Measurements from ENCODE around the gene NAT9. TPM values are rescaled to one million over a fixed set of nuclear protein-coding genes. Genes with fewer than 3 reads are reported as not detected.
A peak's percentile ranks its signal among the peaks of the same experiment; 100 is the strongest.

NAT9 gene
- total RNA-seq, 3 donors from 2014 or later: 35.8 to 40.6 (median 39.8) TPM

DNA sequence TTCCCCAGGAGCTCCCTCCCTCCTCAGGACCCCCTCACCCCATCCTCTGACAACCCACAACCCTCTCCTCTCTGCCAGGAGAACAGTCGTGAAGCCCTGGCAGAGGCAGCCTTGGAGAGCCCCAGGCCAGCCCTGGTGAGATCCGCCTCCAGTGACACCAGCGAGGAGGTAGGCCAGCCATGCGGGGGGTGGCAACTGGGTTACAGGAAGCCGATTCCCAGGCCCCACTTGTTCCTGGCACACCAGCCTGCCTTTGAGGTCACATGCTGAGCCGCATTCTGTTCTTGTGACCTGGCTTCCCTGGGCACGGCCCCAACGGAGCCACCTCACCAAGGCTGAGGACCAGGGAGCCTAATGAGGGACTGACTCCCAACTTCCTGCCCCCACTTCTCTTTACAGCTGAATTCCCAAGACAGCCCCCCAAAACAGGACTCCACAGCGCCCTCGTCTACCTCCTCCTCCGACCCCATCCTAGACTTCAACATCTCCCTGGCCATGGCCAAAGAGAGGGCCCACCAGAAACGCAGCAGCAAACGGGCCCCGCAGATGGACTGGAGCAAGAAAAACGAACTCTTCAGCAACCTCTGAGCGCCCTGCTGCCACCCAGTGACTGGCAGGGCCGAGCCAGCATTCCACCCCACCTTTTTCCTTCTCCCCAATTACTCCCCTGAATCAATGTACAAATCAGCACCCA is 7.9 kb downstream of the NAT9 start:
- TF ChIP-seq, protein P1, sequence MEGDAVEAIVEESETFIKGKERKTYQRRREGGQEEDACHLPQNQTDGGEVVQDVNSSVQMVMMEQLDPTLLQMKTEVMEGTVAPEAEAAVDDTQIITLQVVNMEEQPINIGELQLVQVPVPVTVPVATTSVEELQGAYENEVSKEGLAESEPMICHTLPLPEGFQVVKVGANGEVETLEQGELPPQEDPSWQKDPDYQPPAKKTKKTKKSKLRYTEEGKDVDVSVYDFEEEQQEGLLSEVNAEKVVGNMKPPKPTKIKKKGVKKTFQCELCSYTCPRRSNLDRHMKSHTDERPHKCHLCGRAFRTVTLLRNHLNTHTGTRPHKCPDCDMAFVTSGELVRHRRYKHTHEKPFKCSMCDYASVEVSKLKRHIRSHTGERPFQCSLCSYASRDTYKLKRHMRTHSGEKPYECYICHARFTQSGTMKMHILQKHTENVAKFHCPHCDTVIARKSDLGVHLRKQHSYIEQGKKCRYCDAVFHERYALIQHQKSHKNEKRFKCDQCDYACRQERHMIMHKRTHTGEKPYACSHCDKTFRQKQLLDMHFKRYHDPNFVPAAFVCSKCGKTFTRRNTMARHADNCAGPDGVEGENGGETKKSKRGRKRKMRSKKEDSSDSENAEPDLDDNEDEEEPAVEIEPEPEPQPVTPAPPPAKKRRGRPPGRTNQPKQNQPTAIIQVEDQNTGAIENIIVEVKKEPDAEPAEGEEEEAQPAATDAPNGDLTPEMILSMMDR (IDR thresholded peaks at IDR 0.05): no peak
- no peak for ATAC-seq
- peaks cover 21% of the 10 kb centered on the region for H3K4me1 ChIP-seq (ENCODE audit: low read depth)
- DNase-seq: no peak
- no peaks in the 10 kb centered on the region for H3K36me3 ChIP-seq (ENCODE audit: low read depth)
- no peak overlapping the region for H3K4me3 ChIP-seq
- intact Hi-C loops (cut with DNase I, micrococcal nuclease): no loop called here
- no peaks in the 10 kb centered on the region for H3K9me3 ChIP-seq

- TF ChIP-seq, protein P1 (IDR thresholded peaks at IDR 0.05): no peak
- Histone ChIP-seq H3K4me3 (no peak overlapping the region), H3K9me3 (no peaks in the 10 kb centered on the region), H3K4me1 (ENCODE audit: low read depth) (peaks cover 32% of the 10 kb centered on the region), H3K36me3 (ENCODE audit: low read depth) (no peaks in the 10 kb centered on the region)
- DNase-seq (no peak), ATAC-seq (no peak)
- intact Hi-C loops (cut with DNase I, micrococcal nuclease): no loop called here
These were observed 9.0 kb downstream of the NAT9 start for GRCh38 chr17:74767111-74767516.

DNA sequence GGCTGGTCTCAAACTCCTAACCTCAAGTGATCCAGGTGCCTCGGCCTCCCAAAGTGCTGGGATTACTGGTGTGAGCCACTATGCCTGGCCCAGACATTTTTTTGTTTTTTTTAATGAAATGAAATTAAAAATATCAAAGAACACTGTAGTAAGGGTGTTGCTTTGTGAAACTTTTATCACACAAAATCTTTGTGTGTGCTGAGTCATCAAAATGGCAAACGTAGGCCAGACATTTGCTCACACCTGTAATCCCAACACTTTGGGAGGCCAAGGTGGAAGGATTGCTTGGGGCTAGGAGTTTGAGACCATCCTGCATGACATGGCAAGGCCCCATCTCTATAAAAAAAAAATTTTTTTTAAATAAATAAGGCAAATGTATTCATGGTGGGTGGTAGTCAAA is 9.7 kb downstream of the NAT9 start:
- intact Hi-C loops (cut with DNase I, micrococcal nuclease): no loop called here
- Histone ChIP-seq H3K4me3 (no peak overlapping the region), H3K9me3 (no peaks in the 10 kb centered on the region), H3K36me3 (ENCODE audit: low read depth) (no peaks in the 10 kb centered on the region), H3K4me1 (ENCODE audit: low read depth) (peaks cover 37% of the 10 kb centered on the region)
- TF ChIP-seq, protein P1 (IDR thresholded peaks at IDR 0.05): no peak
- ATAC-seq (no peak), DNase-seq (no peak)

DNA sequence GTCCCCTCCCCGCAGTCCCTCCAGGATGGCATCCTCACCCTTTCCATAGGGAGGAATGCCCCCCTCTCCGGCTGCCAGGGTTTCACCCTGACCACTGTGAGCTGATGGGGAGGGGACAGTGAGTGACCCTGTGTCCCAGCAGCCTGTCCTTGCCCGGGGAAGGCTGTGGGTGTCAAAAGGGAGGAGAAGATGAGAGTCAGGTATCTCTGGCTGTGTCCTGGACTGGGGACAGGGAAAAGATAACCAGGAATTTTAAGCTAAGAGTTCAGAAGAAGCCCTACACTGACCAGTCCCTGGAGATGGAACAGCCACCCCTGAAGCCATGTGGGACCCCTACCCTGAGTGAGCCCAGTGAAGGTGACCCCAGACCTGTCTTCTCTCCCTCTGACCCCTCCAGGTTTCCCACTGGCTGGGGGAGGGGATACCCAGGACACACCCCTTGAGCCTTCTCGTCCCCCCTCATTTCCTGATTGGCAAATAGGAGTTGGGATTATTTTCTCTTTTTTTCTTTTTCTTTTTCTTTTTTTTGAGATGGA is 11.3 kb downstream of the NAT9 start:
- H3K4me3 ChIP-seq: no peak overlapping the region
- no peaks in the 10 kb centered on the region for H3K36me3 ChIP-seq (ENCODE audit: low read depth)
- TF ChIP-seq, protein P1 (IDR thresholded peaks at IDR 0.05): no peak
- no peak for ATAC-seq
- peaks cover 44% of the 10 kb centered on the region for H3K4me1 ChIP-seq (ENCODE audit: low read depth)
- DNase-seq: no peak
- H3K9me3 ChIP-seq: no peaks in the 10 kb centered on the region
- intact Hi-C loops (cut with DNase I, micrococcal nuclease): no loop called here

GRCh38 chr17:74763565-74764387 is 12.4 kb downstream of the NAT9 start:
- ATAC-seq: peak; percentile 90
- DNase-seq: peak; percentile 80 to 81 (median 80)
- intact Hi-C loops (cut with DNase I, micrococcal nuclease): no loop called here
- no peaks in the 10 kb centered on the region for H3K36me3 ChIP-seq (ENCODE audit: low read depth)
- no peaks in the 10 kb centered on the region for H3K9me3 ChIP-seq
- H3K4me1 ChIP-seq (ENCODE audit: low read depth): peaks cover 53% of the 10 kb centered on the region
- TF ChIP-seq, protein P1 (IDR thresholded peaks at IDR 0.05): no peak
- no peak overlapping the region for H3K4me3 ChIP-seq

Measured in mucosa of descending colon (tissue), 3 donors.